GM18873 (cell line): ENCODE measurements around the gene INPP5E.
"Not testable (repeated sequence)": the region's sequence is repeated elsewhere in the genome, so short reads cannot be mapped to it uniquely, and the experiment has no call there.

Experiments
- ATAC-seq: cut with Tn5 transposase; IDR thresholded peaks from one replicate; pipeline ENCODE4 v1.9.1; 2021; ENCODE audit warnings: mild to moderate bottlenecking, moderate library complexity, moderate number of reproducible peaks; ENCODE audit not compliant: unreplicated experiment, low FRiP score

Gene INPP5E

DNA sequence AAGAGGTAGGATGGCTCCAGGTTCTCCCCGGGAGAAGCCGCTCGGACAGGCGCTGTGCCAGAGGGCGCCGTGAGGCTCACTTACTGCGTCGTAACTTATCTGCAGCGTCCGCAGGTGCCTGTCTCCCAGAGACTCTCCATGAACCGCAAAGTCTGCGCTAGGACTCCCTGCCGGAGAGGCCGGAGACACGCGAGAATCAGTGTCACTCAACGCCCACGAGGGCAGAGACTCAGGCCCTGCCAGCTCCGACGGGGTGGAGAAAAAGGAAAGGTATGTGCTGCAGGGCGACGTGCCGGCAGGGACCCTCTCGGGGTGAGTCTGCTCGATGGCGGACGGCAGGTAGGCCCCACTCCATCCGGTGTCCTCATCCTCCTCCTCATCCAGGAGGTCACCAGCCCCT is 32.6 kb downstream of the INPP5E start:
- ATAC-seq, result not testable (repeated sequence)

DNA sequence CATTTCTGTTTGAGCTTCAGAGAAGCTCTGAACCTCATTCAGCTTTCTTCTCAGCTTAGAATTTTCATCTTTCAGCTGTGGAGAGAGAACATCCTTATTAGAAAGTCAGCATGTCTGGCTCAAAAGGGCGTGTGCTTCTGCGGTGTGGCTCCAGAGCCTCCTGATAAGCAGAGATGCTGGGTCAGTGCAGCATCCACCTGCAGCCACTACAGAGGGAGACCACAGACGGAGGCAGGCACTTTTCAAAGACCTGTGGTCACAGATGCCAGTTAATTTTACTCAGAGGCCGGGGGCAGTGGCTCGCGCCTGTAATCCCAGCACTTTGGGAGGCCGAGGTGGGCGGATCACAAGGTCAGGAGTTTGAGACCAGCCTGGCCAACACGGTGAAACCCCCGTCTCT is 33.7 kb downstream of the INPP5E start:
- not testable (repeated sequence) for ATAC-seq

DNA sequence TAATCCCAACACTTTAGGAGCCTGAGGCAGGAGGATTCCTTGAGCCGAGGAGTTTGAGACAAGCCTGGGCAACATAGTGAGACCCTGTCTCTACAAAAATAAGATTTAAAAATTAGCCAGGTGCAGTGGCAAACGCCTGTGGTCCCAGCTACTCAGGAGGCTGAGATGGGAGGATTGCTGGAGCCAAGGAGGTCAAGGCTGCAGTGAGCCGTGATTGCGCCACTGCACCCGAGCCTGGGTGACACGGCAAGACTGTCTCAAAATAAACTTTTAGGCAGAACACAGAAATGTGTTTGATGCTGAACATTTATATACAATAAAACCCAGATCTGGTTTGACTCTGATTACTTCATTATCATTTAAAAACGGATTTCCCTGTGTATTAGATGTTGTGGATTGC is 34.2 kb downstream of the INPP5E start:
- ATAC-seq, result no peak

GRCh38 chr9:136404801-136405136 is 34.9 kb downstream of the INPP5E start:
- no peak for ATAC-seq

DNA sequence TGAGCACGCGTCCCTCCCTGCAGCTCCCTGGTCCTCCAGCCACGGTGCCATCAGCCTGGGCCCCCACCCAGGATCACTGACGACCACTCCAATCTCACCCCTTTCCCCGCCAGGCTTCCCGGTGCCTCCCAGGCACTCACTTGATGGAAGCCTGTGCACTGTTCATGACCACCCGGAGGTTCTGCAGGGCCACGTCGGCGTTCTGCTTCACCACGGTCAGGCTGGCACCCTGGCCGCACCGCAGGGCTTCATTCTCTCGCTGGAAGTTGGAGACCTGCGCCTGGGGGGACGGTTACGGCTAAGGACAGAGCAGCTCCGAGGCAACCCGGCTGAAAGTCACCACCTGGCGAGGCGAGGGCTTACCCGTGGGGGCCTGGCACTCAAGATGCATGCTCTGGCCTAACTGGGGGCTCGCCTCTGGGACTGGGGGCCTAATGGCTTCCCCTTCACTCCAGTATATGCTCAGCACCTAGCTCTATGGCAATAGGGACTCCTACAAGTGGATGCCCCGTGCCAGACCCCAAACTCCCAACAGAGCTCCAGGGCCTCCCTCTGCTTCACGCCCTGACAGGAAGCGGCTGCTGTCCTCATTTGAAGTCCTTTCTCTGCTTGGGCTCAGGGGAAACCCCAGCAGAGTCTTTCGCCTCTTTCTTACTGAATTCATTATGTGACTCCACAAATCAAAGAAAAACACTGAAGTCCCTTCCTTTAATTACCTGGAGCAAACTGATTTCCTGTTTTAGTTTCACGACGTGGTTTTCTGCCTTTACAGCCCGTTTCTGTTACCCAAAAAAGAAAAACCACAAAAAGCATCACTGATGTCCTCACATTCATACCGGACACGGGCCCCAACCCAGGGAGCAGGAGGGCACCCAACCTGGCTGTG is 35.5 kb downstream of the INPP5E start:
- no peak for ATAC-seq

- no peak for ATAC-seq
These were observed 36.1 kb downstream of the INPP5E start for GRCh38 chr9:136403538-136403914.

- no peak for ATAC-seq
These were observed 37.6 kb downstream of the INPP5E start for GRCh38 chr9:136402067-136402466.

DNA sequence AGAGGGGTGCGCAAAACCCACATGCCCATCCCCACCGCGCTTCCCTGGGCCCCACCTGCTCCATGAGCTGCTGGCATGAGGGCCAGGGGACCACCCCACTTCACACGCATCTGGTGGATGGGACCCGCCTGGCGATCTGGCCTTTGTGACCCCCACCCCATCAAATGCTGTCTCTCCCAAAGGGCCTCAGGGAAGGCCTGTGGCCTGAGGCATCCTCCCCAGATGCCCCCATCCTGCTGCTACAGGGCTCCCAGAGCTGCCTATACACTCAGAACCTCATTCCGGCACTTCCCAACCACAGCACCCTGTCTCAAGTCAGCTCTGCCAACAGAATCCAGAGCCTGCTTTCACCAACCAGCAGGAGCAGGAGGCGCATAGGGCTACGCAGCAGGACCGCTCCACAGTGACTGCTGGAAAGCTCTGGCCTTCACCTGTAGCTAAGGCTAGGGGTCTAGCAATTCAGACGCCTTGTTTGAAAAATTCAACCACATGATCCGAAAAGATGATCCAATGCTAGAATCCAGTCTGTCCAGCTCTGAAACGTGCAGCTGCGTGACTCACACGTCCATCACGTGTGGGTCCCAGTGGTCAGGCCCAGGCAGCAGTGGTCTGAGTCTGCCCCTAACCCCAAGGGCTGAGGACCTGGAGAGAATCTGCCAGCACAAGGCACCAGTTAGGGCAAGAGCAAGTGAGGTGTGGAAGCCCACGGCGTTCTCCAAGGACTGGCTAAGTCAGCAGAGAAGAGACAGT is 38.3 kb downstream of the INPP5E start:
- no peak for ATAC-seq

GRCh38 chr9:136400038-136400834 is 39.4 kb downstream of the INPP5E start, which contains the start of gene SNAPC4:
Gene SNAPC4, minus strand, starts transcription at chr9:136400170. Its CDS starts 1,742 bp downstream, at chr9:136398428.
- ATAC-seq, result no peak

- ATAC-seq, result no peak
These were observed 40.2 kb downstream of the INPP5E start for GRCh38 chr9:136399176-136400037.

- ATAC-seq, result no peak
These were observed 41.4 kb downstream of the INPP5E start for GRCh38 chr9:136398286-136398685.

DNA sequence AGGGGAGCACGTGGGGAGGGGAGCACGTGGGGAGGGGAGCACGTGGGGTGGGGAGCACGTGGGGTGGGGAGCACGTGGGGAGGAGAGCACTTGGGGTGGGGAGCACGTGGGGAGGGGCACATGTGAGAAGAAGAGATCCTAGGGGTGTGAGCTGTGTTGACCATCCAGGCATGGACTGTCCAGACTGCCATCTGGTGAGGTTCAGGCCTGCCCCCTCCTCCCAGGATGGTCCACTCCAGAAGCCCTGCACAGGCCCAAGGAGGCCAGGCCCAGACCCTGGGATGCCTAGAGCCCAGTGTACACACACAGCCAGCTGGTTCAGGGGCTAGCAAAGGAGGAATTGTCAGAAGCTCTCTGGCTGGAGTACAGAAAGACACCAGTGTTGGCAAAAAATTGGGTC is 42.0 kb downstream of the INPP5E start:
- ATAC-seq, result no peak

DNA sequence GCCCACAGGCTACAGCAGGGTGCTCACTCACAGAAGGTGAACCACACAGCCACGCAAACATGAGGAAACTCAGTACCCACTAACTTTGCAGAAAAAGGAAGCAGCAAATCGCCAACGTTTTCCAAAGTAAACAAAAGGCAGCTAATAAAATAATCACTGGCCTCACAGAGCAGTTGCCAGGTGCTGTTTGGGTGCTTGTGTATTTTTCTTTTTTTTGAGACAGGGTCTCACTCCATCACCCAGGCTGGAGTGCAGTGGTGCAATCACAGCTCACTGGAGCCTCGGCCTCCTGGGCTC is 43.5 kb downstream of the INPP5E start:
- no peak for ATAC-seq

- ATAC-seq, result no peak
These were observed 44.1 kb downstream of the INPP5E start for GRCh38 chr9:136395345-136396218.

DNA sequence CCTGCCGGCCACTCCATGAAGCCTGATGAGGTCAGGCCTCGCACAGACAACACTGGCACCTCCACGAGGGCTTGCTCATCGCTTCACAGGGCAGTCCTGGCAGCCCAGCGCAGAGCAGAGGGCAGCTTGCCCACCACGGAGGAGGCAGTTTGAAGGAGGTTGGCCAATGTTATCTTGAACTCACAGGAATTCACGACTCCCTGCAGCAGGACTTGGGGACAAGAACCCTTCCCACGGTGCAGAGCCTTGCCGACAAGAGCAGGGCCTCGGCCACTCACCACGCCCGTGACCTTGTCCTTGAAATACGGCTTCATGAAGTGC is 44.7 kb downstream of the INPP5E start:
- no peak for ATAC-seq

GRCh38 chr9:136394312-136395019 is 45.2 kb downstream of the INPP5E start:
- no peak for ATAC-seq

DNA sequence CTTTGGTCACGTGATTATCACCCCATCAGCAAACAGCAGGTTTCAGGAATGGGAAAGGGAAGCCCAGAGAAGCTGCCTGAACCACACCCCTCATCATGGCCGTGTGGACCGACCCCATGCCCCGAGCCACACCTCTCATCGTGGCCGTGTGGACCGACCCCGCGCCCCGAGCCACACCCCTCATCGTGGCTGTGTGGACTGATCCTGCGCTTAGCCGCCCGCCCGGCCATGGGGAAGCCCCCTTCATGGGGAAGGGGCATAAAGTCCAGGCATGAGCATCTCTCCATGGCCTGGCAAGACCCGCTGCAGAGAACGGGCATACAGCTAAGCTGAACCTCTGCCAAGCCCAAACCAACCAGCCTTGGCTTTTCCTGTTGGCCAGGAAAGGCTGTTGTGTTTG is 46.1 kb downstream of the INPP5E start:
- ATAC-seq, result no peak

DNA sequence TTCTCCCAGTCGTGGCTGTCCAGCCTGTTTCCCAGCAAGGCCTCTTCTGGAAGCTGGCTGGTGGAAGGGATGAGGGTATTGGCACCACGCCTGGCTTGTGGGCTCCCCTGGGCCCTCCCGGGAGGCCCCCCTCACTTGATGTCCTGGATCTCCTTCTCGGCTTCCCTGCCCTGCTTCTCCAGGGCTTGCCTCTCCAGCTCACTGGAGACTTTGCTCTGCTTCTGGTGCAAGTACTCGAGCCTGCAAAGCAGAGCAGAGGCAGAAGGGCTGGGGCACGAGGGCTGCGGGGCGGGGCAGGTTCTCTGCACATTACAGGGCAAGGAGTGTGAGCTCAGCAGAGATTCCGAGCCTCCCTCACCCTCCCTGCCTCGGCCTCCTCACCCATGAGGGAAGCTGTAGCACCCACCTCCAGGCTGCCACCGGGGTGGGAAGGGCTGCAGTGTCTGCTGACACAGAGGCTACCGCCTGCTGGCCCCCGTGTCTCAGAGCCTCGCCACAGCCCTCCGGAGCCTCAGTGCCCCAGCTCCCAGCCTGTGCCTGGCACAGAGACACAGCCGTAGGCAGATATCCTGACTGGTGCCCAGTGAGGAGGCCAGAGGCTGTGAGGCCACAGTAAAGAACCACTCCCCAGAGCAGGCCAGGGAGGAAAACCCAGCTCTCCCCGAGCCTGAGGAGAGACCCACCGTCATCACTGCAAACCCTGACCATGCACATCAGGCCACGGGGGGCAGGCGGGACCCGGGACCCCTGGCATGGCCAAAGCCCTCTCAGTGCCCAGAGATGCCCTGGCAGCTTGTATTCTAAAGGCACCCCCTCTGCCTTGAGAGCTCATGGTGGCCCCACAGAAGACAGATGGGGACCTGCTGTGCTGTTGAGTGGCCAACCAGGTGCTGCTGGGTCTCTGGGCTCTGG is 46.9 kb downstream of the INPP5E start:
- no peak for ATAC-seq
